ENCODE data around the gene APOBR. TPM values are rescaled to one million over a fixed set of nuclear protein-coding genes. Genes with fewer than 3 reads are reported as not detected.

The APOBR gene
- polyA plus RNA-seq, 3 donors, result 1.9 to 48.6 (median 3.8) TPM

DNA sequence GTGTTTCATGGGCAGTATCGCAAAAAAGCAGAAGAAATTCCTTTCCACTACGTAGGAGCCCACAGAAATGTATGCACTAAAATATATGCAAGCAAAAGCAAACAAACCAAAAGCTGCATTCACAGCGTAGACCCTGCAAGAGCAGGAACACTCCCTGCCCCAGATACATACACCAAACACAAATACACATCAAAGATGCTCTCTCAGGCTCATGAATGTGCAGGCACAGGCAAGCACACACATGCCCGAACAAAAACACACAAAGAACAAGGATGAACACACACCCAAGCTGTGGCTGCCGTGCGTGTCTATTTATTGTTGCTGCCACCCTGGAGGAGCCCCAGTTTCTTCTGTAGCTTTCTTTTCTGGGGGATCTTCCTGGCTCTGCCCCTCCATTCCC, 42.6 kb downstream of the APOBR start:
- no peaks in the 10 kb centered on the region for H3K9me3 ChIP-seq (replicated peaks in 1 of 2; ENCODE audit: control insufficient read depth in 1 of 2, insufficient read depth in 1 of 2, low read length in 2 of 2)
- no peak overlapping the region for H3K4me3 ChIP-seq (replicated peaks in 1 of 3; ENCODE audit: low read depth in 2 of 3, low read length in 3 of 3)
- H3K27me3 ChIP-seq (ENCODE audit: control insufficient read depth in 2 of 2, insufficient read depth in 2 of 2, low read length in 2 of 2), result no peaks in the 10 kb centered on the region
- H3K4me2 ChIP-seq (replicated peaks; ENCODE audit: extremely low read depth, low read length, poor library complexity, severe bottlenecking), result no peak overlapping the region
- peaks cover 0 to 3% (median 2%) of the 10 kb centered on the region in 7 donors for H3K9me3 Mint-ChIP-seq
- intact Hi-C loops (cut with micrococcal nuclease), result no loop called here
- H3K27ac Mint-ChIP-seq, result no peak overlapping the region
- TF ChIP-seq, protein P1, sequence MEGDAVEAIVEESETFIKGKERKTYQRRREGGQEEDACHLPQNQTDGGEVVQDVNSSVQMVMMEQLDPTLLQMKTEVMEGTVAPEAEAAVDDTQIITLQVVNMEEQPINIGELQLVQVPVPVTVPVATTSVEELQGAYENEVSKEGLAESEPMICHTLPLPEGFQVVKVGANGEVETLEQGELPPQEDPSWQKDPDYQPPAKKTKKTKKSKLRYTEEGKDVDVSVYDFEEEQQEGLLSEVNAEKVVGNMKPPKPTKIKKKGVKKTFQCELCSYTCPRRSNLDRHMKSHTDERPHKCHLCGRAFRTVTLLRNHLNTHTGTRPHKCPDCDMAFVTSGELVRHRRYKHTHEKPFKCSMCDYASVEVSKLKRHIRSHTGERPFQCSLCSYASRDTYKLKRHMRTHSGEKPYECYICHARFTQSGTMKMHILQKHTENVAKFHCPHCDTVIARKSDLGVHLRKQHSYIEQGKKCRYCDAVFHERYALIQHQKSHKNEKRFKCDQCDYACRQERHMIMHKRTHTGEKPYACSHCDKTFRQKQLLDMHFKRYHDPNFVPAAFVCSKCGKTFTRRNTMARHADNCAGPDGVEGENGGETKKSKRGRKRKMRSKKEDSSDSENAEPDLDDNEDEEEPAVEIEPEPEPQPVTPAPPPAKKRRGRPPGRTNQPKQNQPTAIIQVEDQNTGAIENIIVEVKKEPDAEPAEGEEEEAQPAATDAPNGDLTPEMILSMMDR (IDR thresholded peaks at IDR 0.05), result no peak
- peaks cover 40 to 56% of the 10 kb centered on the region in 2 donors for H3K4me1 ChIP-seq (ENCODE audit: control insufficient read depth in 1 of 2, insufficient read depth in 2 of 2, low read length in 2 of 2)
- no peak for DNase-seq
- H3K36me3 Mint-ChIP-seq, result peaks cover 0 to 9% of the 10 kb centered on the region in 2 donors
- peaks cover 62% of the 10 kb centered on the region for H3K4me1 Mint-ChIP-seq
- H3K9ac ChIP-seq (ENCODE audit: insufficient read depth, low read length, poor library complexity, severe bottlenecking), result no peak overlapping the region
- H4K20me1 ChIP-seq (ENCODE audit: insufficient read depth, low read length), result no peaks in the 10 kb centered on the region
- no peak overlapping the region for H3K4me3 Mint-ChIP-seq
- H2AFZ ChIP-seq (ENCODE audit: insufficient read depth, low read depth, low read length, poor library complexity, severe bottlenecking), result no peak overlapping the region
- no peak overlapping the region for H3K27ac ChIP-seq (ENCODE audit: low read depth in 1 of 2, low read length in 2 of 2)
- no peaks in the 10 kb centered on the region for H3K79me2 ChIP-seq (ENCODE audit: insufficient read depth, low read length)
- WGBS (ENCODE audit: insufficient coverage), result 100% methylated on average over 3 of the region's 6 CpGs
- no peaks in the 10 kb centered on the region for H3K36me3 ChIP-seq (replicated peaks in 1 of 2; ENCODE audit: control insufficient read depth in 1 of 2, insufficient read depth in 2 of 2, low read length in 2 of 2)
- peaks cover 0 to 5% (median 2%) of the 10 kb centered on the region in 3 donors for H3K27me3 Mint-ChIP-seq (ENCODE audit: low read depth in 3 of 3)

DNA sequence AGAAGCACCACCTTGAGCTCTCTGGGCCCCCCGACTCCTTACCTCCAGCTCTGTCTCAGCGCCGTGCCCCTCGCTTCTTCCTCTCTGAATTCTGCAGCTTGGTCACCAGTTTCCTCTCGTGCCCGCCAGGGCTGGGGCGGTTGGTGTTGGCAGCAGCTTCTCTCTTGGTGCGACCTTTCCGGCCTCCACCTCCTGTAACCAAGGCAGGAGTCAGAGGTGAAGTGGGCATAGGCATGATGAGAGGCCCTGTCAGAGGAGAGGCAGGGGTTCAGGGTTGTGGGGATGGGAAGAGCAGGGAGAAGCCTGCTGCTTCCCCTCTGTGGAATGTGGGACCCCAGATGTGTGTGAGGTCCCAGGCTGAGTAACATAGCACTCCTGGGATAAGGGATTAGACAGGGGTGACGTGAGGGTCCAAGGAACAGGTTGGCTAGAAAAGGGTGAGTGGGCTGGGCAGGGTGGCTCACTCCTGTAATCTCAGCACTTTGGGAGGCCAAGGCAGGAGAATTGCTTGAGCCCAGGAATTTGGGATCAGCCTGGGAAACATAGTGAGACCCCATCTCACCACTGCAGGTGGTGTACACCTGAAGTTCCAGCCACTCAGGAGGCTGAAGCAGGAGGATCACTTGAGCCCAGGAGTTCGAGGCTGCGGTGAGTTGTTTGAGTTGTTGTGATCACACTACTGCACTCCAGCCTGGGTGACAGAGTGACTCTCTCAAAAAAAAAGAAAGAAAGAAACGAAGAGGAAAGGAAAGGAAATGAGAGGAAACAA, 43.7 kb downstream of the APOBR start:
- Histone ChIP-seq H2AFZ (ENCODE audit: insufficient read depth, low read depth, low read length, poor library complexity, severe bottlenecking) (no peak overlapping the region), H3K4me2 (replicated peaks; ENCODE audit: extremely low read depth, low read length, poor library complexity, severe bottlenecking) (no peak overlapping the region), H3K79me2 (ENCODE audit: insufficient read depth, low read length) (no peaks in the 10 kb centered on the region), H3K27ac (ENCODE audit: low read depth in 1 of 2, low read length in 2 of 2) (no peak overlapping the region), H3K9ac (ENCODE audit: insufficient read depth, low read length, poor library complexity, severe bottlenecking) (no peak overlapping the region), H3K4me1 (ENCODE audit: control insufficient read depth in 1 of 2, insufficient read depth in 2 of 2, low read length in 2 of 2) (peaks cover 39 to 56% of the 10 kb centered on the region in 2 donors), H3K36me3 (replicated peaks in 1 of 2; ENCODE audit: control insufficient read depth in 1 of 2, insufficient read depth in 2 of 2, low read length in 2 of 2) (no peaks in the 10 kb centered on the region), H4K20me1 (ENCODE audit: insufficient read depth, low read length) (no peaks in the 10 kb centered on the region), H3K27me3 (ENCODE audit: control insufficient read depth in 2 of 2, insufficient read depth in 2 of 2, low read length in 2 of 2) (no peaks in the 10 kb centered on the region), H3K9me3 (replicated peaks in 1 of 2; ENCODE audit: control insufficient read depth in 1 of 2, insufficient read depth in 1 of 2, low read length in 2 of 2) (no peaks in the 10 kb centered on the region), H3K4me3 (replicated peaks in 1 of 3; ENCODE audit: low read depth in 2 of 3, low read length in 3 of 3) (no peak overlapping the region)
- intact Hi-C loops (cut with micrococcal nuclease), result no loop called here
- H3K27ac Mint-ChIP-seq, result peak overlapping the region in 4 of 7 donors; percentile 29 to 84 (median 66)
- peaks cover 0 to 3% (median 2%) of the 10 kb centered on the region in 7 donors for H3K9me3 Mint-ChIP-seq
- H3K4me1 Mint-ChIP-seq, result peaks cover 63% of the 10 kb centered on the region
- H3K27me3 Mint-ChIP-seq (ENCODE audit: low read depth in 3 of 3), result peaks cover 0 to 3% (median 3%) of the 10 kb centered on the region in 3 donors
- peaks cover 0 to under 1% of the 10 kb centered on the region in 2 donors for H3K36me3 Mint-ChIP-seq
- DNase-seq, result no peak
- TF ChIP-seq, protein P1 (IDR thresholded peaks at IDR 0.05), result no peak
- 81% methylated on average over 6 of the region's 13 CpGs for WGBS (ENCODE audit: insufficient coverage)
- H3K4me3 Mint-ChIP-seq, result no peak overlapping the region

Measured in CD14-positive monocyte (primary cell).